ENCODE results near the gene CA5A.
"Not testable (repeated sequence)": the region's sequence is repeated elsewhere in the genome, so short reads cannot be mapped to it uniquely, and the experiment has no call there.

Gene CA5A

GRCh38 chr16:87897521-87898505 is 38.5 kb downstream of the CA5A start:
- no peak overlapping the region for H3K27ac ChIP-seq (ENCODE audit: insufficient read depth in 1 of 2, low read depth in 1 of 2, low read length in 2 of 2, poor library complexity in 1 of 2, severe bottlenecking in 2 of 2)
- DNase-seq = peak in 2 of 3 donors; percentile 45 to 59
- CTCF ChIA-PET = interaction anchor here (0.9 to 2.5 kb wide), 5 partner anchors 10 to 119 kb away, joined by 3 to 9 read pairs (median 6); no protein-coding TSS in a partner anchor
- no peaks in the 10 kb centered on the region for H3K9me3 ChIP-seq (ENCODE audit: control extremely low read depth in 1 of 5, control insufficient read depth in 4 of 5, insufficient read depth in 2 of 5, low read depth in 1 of 5, low read length in 4 of 5)
- POLR2A ChIA-PET = no interaction called here
- no peaks in the 10 kb centered on the region for H3K36me3 ChIP-seq (ENCODE audit: control insufficient read depth in 4 of 4, insufficient read depth in 4 of 4, low read length in 3 of 4)
- WGBS (ENCODE audit: insufficient coverage) = 79% methylated on average over 15 of the region's 20 CpGs
- peaks cover 0 to 46% (median 39%) of the 10 kb centered on the region in 4 experiments for H3K4me1 ChIP-seq (ENCODE audit: control extremely low read depth in 1 of 4, control insufficient read depth in 4 of 4, insufficient read depth in 4 of 4, low read length in 3 of 4)
- no peak overlapping the region for H3K4me3 ChIP-seq (ENCODE audit: control insufficient read depth in 1 of 7, extremely low read depth in 1 of 7, insufficient read depth in 4 of 7, low read depth in 2 of 7, low read length in 6 of 7)
- no peaks in the 10 kb centered on the region for H3K27me3 ChIP-seq (replicated peaks in 2 of 5; ENCODE audit: control insufficient read depth in 4 of 5, insufficient read depth in 5 of 5, low read length in 4 of 5)

DNA sequence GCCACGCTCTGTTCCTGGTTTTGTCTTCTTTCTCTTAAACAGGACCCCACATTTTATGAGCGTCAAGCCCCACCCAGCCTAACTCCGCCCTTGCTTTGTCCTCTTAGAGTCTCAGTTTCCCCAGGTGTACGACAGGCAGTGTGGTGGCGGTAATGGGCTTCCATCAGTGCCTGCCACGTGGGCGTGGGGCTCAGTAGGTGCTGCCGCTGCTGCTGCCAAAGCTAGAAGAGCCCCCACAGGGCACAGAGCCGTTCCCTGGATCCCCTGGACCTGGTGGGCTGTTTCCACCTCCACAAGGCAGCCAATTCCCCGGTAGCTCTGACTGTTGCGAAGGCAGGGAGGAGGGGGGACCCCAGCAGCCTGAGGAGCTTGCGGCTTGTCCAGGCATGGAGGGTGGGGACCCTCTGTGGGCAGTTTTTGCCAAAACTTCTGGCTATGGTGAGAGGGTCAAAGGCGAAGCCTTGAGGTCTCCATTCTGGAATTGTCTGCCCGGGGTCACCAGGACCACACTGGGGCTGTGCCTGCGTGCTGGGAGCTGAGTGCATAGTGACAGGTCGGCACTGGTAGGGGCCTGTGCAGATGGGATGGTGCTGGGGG is 39.3 kb downstream of the CA5A start:
- 97% methylated on average over 13 of the region's 16 CpGs for WGBS (ENCODE audit: insufficient coverage)
- H3K36me3 ChIP-seq (ENCODE audit: control insufficient read depth in 4 of 4, insufficient read depth in 4 of 4, low read length in 3 of 4); DNase-seq; H3K9me3 ChIP-seq (ENCODE audit: control extremely low read depth in 1 of 5, control insufficient read depth in 4 of 5, insufficient read depth in 2 of 5, low read depth in 1 of 5, low read length in 4 of 5); H3K27ac ChIP-seq (ENCODE audit: insufficient read depth in 1 of 2, low read depth in 1 of 2, low read length in 2 of 2, poor library complexity in 1 of 2, severe bottlenecking in 2 of 2); H3K4me3 ChIP-seq (ENCODE audit: control insufficient read depth in 1 of 7, extremely low read depth in 1 of 7, insufficient read depth in 4 of 7, low read depth in 2 of 7, low read length in 6 of 7); H3K27me3 ChIP-seq (replicated peaks in 2 of 5; ENCODE audit: control insufficient read depth in 4 of 5, insufficient read depth in 5 of 5, low read length in 4 of 5); POLR2A ChIA-PET: not testable (repeated sequence)
- H3K4me1 ChIP-seq (ENCODE audit: control extremely low read depth in 1 of 4, control insufficient read depth in 4 of 4, insufficient read depth in 4 of 4, low read length in 3 of 4) = peaks cover 0 to 46% (median 39%) of the 10 kb centered on the region in 4 experiments
- CTCF ChIA-PET = interaction anchor here (0.9 to 2.6 kb wide), 5 partner anchors 11 to 118 kb away, joined by 3 to 9 read pairs (median 6); no protein-coding TSS in a partner anchor

DNA sequence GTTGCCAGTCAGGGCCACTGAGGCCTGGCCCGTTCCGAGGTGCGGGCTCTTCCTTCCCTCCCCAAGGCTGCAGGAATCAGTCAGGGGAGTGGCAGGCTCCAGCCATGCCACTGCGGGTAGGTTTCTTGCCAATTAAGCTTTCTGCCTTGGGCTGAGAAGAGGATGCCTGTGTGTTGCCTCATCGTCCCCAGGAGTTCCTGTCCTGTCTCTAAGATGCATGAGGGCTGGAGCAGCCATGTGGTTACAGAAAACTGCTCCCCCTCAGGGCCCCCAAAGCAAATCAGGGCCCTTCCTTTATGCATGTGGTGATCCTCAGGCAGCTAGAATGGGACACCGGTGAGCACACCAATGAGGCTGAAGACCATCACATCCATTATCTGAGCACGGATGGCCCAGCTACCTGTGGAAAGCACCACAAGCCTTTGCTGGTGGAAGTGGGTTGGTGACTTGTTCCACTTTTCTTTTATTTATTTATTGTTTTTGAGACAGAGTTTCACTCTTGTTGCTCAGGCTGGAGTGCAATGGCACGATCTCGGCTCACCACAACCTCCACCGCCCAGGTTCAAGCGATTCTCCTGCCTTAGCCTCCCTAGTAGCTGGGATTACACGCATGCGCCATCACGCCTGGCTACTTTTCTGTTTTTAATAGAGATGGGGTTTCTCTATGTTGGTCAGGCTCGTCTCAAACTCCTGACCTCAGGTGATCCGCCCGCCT is 40.0 kb downstream of the CA5A start:
- 71% methylated on average over 15 of the region's 17 CpGs for WGBS (ENCODE audit: insufficient coverage)
- H3K36me3 ChIP-seq (ENCODE audit: control insufficient read depth in 4 of 4, insufficient read depth in 4 of 4, low read length in 3 of 4); H3K9me3 ChIP-seq (ENCODE audit: control extremely low read depth in 1 of 5, control insufficient read depth in 4 of 5, insufficient read depth in 2 of 5, low read depth in 1 of 5, low read length in 4 of 5); POLR2A ChIA-PET; H3K27me3 ChIP-seq (replicated peaks in 2 of 5; ENCODE audit: control insufficient read depth in 4 of 5, insufficient read depth in 5 of 5, low read length in 4 of 5); H3K27ac ChIP-seq (ENCODE audit: insufficient read depth in 1 of 2, low read depth in 1 of 2, low read length in 2 of 2, poor library complexity in 1 of 2, severe bottlenecking in 2 of 2): not testable (repeated sequence)
- CTCF ChIA-PET = interaction anchor here (0.6 to 2.6 kb wide), 5 partner anchors 9 to 117 kb away, joined by 3 to 6 read pairs (median 6); no protein-coding TSS in a partner anchor
- peak in 2 of 3 donors; percentile 45 to 54 for DNase-seq
- Histone ChIP-seq H3K4me1 (ENCODE audit: control extremely low read depth in 1 of 4, control insufficient read depth in 4 of 4, insufficient read depth in 4 of 4, low read length in 3 of 4) (peaks cover 0 to 46% (median 39%) of the 10 kb centered on the region in 4 experiments), H3K4me3 (ENCODE audit: control insufficient read depth in 1 of 7, extremely low read depth in 1 of 7, insufficient read depth in 4 of 7, low read depth in 2 of 7, low read length in 6 of 7) (peak overlapping the region in 1 of 7 experiments; percentile 35)

DNA sequence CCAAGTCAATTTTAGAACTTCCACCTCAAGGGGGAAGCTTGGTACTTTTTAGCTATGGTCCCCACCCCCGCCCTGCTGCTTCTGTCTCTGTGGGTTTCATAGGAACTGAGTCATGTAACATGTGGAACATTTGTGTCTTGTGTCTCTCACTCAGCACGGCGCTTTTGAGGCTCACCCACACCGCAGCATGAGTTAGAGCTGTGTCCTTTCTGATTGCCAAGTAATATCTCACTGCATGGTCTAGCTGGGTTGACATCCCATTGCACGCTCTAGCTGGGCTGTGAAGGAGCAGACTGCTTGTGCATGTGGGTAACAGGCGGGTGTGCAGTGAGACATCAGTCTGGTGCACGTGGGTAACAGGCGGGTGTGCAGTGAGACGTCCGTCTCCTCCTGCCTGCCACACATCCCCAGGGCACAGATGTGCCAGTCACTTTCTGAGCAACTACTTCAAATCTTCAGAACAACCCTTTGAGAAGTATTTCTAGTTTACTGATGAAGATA is 40.6 kb downstream of the CA5A start:
- Histone ChIP-seq H3K27me3 (replicated peaks in 2 of 5; ENCODE audit: control insufficient read depth in 4 of 5, insufficient read depth in 5 of 5, low read length in 4 of 5) (no peaks in the 10 kb centered on the region), H3K4me1 (ENCODE audit: control extremely low read depth in 1 of 4, control insufficient read depth in 4 of 4, insufficient read depth in 4 of 4, low read length in 3 of 4) (peaks cover 0 to 46% (median 39%) of the 10 kb centered on the region in 4 experiments), H3K9me3 (ENCODE audit: control extremely low read depth in 1 of 5, control insufficient read depth in 4 of 5, insufficient read depth in 2 of 5, low read depth in 1 of 5, low read length in 4 of 5) (no peaks in the 10 kb centered on the region), H3K27ac (ENCODE audit: insufficient read depth in 1 of 2, low read depth in 1 of 2, low read length in 2 of 2, poor library complexity in 1 of 2, severe bottlenecking in 2 of 2) (no peak overlapping the region), H3K36me3 (ENCODE audit: control insufficient read depth in 4 of 4, insufficient read depth in 4 of 4, low read length in 3 of 4) (no peaks in the 10 kb centered on the region), H3K4me3 (ENCODE audit: control insufficient read depth in 1 of 7, extremely low read depth in 1 of 7, insufficient read depth in 4 of 7, low read depth in 2 of 7, low read length in 6 of 7) (no peak overlapping the region)
- ChIA-PET CTCF (interaction anchor here (0.6 to 2.6 kb wide), 6 partner anchors 10 to 117 kb away, joined by 3 to 6 read pairs (median 5); no protein-coding TSS in a partner anchor), POLR2A (no interaction called here)
- peak; percentile 77 to 97 (median 96) for DNase-seq
- WGBS (ENCODE audit: insufficient coverage) = 0% methylated on average over 10 of the region's 10 CpGs

DNA sequence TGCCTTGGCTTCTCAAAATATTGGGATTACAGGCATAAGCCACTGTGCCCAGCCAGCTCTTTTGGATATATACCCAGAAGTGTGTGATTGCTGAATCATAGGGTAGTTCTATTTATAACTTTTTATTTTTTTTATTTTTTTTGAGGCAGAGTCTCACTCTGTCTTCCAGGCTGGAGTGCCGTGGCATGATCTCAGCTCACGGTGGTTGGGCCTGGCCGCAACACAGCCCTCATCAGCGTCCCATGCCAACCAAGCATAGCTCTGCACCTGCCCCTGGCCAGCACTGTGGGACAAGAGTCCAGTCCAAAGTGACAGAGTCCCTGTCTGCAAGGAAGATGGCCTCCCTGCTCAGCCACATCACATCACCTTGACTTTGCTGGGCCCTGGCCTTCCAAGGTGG is 42.3 kb downstream of the CA5A start:
- H3K4me1 ChIP-seq (ENCODE audit: control extremely low read depth in 1 of 4, control insufficient read depth in 4 of 4, insufficient read depth in 4 of 4, low read length in 3 of 4) = peaks cover 0 to 46% (median 39%) of the 10 kb centered on the region in 4 experiments
- POLR2A ChIA-PET; H3K4me3 ChIP-seq (ENCODE audit: control insufficient read depth in 1 of 7, extremely low read depth in 1 of 7, insufficient read depth in 4 of 7, low read depth in 2 of 7, low read length in 6 of 7); H3K36me3 ChIP-seq (ENCODE audit: control insufficient read depth in 4 of 4, insufficient read depth in 4 of 4, low read length in 3 of 4); H3K27ac ChIP-seq (ENCODE audit: insufficient read depth in 1 of 2, low read depth in 1 of 2, low read length in 2 of 2, poor library complexity in 1 of 2, severe bottlenecking in 2 of 2); DNase-seq; H3K27me3 ChIP-seq (replicated peaks in 2 of 5; ENCODE audit: control insufficient read depth in 4 of 5, insufficient read depth in 5 of 5, low read length in 4 of 5); H3K9me3 ChIP-seq (ENCODE audit: control extremely low read depth in 1 of 5, control insufficient read depth in 4 of 5, insufficient read depth in 2 of 5, low read depth in 1 of 5, low read length in 4 of 5): not testable (repeated sequence)
- 24% methylated on average over 4 of the region's 4 CpGs for WGBS (ENCODE audit: insufficient coverage)
- CTCF ChIA-PET = interaction anchor here (1.1 kb wide), 1 partner anchor 115 kb away, joined by 4 read pairs; no protein-coding TSS in a partner anchor

- Histone ChIP-seq H3K9me3 (ENCODE audit: control extremely low read depth in 1 of 5, control insufficient read depth in 4 of 5, insufficient read depth in 2 of 5, low read depth in 1 of 5, low read length in 4 of 5) (no peaks in the 10 kb centered on the region), H3K36me3 (ENCODE audit: control insufficient read depth in 4 of 4, insufficient read depth in 4 of 4, low read length in 3 of 4) (no peaks in the 10 kb centered on the region), H3K4me1 (ENCODE audit: control extremely low read depth in 1 of 4, control insufficient read depth in 4 of 4, insufficient read depth in 4 of 4, low read length in 3 of 4) (peaks cover 0 to 29% (median 25%) of the 10 kb centered on the region in 4 experiments), H3K27ac (ENCODE audit: insufficient read depth in 1 of 2, low read depth in 1 of 2, low read length in 2 of 2, poor library complexity in 1 of 2, severe bottlenecking in 2 of 2) (no peak overlapping the region), H3K27me3 (replicated peaks in 2 of 5; ENCODE audit: control insufficient read depth in 4 of 5, insufficient read depth in 5 of 5, low read length in 4 of 5) (no peaks in the 10 kb centered on the region), H3K4me3 (ENCODE audit: control insufficient read depth in 1 of 7, extremely low read depth in 1 of 7, insufficient read depth in 4 of 7, low read depth in 2 of 7, low read length in 6 of 7) (no peak overlapping the region)
- POLR2A ChIA-PET = no interaction called here
- CTCF ChIA-PET = interaction anchor here (1.4 kb wide), 1 partner anchor 42 kb away, joined by 3 read pairs; no protein-coding TSS in a partner anchor
- WGBS (ENCODE audit: insufficient coverage) = 95% methylated on average over 18 of the region's 21 CpGs
- no peak for DNase-seq
These were observed 44.6 kb downstream of the CA5A start for GRCh38 chr16:87891764-87892163.
